Measurements from ENCODE around the gene C1orf232. TPM values are rescaled to one million over a fixed set of nuclear protein-coding genes. Genes with fewer than 3 reads are reported as not detected.
A peak's percentile ranks its signal among the peaks of the same experiment; 100 is the strongest.

C1orf232 gene
- total and polyA plus RNA-seq, 9 of the 15 experiments (the other 6 are each of a cell fraction or from before 2014, with no cell fraction given), result not detected

DNA sequence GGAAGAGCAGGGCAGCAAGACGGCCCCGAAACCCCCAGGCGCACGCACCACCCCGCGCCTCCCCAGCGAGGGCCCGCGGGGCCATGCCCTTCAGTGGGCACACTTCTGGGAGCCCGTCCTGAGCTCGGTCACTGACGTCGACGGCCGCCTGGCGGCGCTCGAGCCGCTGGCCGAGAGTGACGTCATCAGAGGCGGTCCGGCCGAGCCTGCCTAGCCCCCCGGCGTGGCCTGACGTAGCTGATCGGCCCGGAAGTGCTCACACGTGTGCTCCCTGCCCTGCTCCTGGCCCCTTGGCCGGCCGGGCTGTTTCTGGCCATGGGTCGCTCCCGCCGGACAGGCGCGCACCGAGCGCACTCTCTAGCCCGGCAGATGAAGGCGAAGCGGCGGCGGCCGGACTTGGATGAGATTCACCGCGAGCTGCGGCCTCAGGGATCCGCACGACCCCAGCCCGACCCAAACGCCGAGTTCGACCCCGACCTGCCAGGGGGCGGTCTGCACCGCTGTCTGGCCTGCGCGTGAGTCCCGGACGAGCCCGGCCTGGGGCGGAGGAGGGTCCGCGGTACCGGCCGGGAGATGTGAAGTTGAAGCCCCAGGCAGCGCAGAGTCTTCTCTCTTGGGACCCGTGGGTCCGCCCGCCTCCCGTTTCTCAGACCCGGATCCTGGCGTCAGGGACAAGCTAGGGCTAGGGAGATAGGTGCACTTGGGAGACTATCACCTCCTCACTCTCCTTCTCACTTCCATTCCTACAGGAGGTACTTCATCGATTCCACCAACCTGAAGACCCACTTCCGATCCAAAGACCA is 1.1 kb upstream of the C1orf232 start, which contains the start of gene ZNF593 (continued):
- TF ChIP-seq RBM39 (optimal IDR thresholded peaks at IDR 0.05; ENCODE audit: low read depth, low read length), result no peak
- TF ChIP-seq ARID2 (IDR thresholded peaks at IDR 0.05), result no peak
- TF ChIP-seq BACH1 (tag; IDR thresholded peaks at IDR 0.05), result peak; percentile 73
- TF ChIP-seq, protein P1, sequence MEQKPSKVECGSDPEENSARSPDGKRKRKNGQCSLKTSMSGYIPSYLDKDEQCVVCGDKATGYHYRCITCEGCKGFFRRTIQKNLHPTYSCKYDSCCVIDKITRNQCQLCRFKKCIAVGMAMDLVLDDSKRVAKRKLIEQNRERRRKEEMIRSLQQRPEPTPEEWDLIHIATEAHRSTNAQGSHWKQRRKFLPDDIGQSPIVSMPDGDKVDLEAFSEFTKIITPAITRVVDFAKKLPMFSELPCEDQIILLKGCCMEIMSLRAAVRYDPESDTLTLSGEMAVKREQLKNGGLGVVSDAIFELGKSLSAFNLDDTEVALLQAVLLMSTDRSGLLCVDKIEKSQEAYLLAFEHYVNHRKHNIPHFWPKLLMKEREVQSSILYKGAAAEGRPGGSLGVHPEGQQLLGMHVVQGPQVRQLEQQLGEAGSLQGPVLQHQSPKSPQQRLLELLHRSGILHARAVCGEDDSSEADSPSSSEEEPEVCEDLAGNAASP (IDR thresholded peaks at IDR 0.05), result no peak
- TF ChIP-seq, protein P2, sequence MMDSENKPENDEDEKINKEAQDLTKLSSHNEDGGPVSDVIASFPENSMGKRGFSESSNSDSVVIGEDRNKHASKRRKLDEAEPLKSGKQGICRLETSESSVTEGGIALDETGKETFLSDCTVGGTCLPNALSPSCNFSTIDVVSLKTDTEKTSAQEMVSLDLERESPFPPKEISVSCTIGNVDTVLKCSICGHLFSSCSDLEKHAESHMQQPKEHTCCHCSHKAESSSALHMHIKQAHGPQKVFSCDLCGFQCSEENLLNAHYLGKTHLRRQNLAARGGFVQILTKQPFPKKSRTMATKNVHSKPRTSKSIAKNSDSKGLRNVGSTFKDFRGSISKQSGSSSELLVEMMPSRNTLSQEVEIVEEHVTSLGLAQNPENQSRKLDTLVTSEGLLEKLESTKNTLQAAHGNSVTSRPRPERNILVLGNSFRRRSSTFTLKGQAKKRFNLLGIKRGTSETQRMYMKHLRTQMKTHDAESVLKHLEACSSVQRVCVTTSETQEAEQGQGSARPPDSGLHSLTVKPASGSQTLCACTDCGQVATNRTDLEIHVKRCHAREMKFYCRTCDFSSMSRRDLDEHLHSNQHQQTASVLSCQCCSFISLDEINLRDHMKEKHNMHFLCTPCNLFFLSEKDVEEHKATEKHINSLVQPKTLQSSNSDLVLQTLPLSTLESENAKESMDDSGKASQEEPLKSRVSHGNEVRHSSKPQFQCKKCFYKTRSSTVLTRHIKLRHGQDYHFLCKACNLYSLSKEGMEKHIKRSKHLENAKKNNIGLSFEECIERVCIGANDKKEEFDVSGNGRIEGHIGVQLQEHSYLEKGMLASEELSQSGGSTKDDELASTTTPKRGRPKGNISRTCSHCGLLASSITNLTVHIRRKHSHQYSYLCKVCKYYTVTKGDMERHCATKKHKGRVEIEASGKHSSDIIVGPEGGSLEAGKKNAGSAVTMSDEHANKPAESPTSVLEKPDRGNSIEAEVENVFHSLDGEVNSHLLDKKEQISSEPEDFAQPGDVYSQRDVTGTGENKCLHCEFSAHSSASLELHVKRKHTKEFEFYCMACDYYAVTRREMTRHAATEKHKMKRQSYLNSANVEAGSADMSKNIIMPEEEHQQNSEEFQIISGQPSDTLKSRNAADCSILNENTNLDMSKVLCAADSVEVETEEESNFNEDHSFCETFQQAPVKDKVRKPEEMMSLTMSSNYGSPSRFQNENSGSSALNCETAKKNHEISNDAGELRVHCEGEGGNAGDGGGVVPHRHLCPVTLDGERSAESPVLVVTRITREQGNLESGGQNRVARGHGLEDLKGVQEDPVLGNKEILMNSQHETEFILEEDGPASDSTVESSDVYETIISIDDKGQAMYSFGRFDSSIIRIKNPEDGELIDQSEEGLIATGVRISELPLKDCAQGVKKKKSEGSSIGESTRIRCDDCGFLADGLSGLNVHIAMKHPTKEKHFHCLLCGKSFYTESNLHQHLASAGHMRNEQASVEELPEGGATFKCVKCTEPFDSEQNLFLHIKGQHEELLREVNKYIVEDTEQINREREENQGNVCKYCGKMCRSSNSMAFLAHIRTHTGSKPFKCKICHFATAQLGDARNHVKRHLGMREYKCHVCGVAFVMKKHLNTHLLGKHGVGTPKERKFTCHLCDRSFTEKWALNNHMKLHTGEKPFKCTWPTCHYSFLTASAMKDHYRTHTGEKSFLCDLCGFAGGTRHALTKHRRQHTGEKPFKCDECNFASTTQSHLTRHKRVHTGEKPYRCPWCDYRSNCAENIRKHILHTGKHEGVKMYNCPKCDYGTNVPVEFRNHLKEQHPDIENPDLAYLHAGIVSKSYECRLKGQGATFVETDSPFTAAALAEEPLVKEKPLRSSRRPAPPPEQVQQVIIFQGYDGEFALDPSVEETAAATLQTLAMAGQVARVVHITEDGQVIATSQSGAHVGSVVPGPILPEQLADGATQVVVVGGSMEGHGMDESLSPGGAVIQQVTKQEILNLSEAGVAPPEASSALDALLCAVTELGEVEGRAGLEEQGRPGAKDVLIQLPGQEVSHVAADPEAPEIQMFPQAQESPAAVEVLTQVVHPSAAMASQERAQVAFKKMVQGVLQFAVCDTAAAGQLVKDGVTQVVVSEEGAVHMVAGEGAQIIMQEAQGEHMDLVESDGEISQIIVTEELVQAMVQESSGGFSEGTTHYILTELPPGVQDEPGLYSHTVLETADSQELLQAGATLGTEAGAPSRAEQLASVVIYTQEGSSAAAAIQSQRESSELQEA (IDR thresholded peaks at IDR 0.05; ENCODE audit: low read depth), result no peak
- TF ChIP-seq BRF1 (IDR thresholded peaks at IDR 0.05; ENCODE audit: borderline replicate concordance, extremely low read depth, insufficient read length), result no peak
- peak; percentile 74 for TF ChIP-seq CEBPG (CRISPR knock-in tag; IDR thresholded peaks at IDR 0.05)
- no peak for TF ChIP-seq CEBPG (tag; conservative IDR thresholded peaks at IDR 0.05 in 1 of 2, IDR thresholded peaks at IDR 0.05 in 1 of 2)
- peak; percentile 68 for TF ChIP-seq ARID1B (IDR thresholded peaks at IDR 0.05)
- TF ChIP-seq CHD1 (IDR thresholded peaks at IDR 0.05; ENCODE audit: low read length), result peak; percentile 67
- no peak for TF ChIP-seq ZNF197 (CRISPR knock-in tag; IDR thresholded peaks at IDR 0.05; ENCODE audit: low read depth)
- TF ChIP-seq TOE1 (IDR thresholded peaks at IDR 0.05; ENCODE audit: borderline replicate concordance), result no peak; the same call in 1 of the 2 replicates
- 0 out of 2 replicates have a peak, but pooled peaks have one; percentile 50 for TF ChIP-seq TOE1 (CRISPR knock-in tag; IDR thresholded peaks at IDR 0.05; ENCODE audit: borderline replicate concordance, low read depth)
- TF ChIP-seq, protein P3, sequence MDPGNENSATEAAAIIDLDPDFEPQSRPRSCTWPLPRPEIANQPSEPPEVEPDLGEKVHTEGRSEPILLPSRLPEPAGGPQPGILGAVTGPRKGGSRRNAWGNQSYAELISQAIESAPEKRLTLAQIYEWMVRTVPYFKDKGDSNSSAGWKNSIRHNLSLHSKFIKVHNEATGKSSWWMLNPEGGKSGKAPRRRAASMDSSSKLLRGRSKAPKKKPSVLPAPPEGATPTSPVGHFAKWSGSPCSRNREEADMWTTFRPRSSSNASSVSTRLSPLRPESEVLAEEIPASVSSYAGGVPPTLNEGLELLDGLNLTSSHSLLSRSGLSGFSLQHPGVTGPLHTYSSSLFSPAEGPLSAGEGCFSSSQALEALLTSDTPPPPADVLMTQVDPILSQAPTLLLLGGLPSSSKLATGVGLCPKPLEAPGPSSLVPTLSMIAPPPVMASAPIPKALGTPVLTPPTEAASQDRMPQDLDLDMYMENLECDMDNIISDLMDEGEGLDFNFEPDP (CRISPR knock-in tag; IDR thresholded peaks at IDR 0.05), result no peak
- TF ChIP-seq RBM14 (IDR thresholded peaks at IDR 0.05; ENCODE audit: borderline replicate concordance, insufficient read depth, low read depth, low read length), result no peak
- TF ChIP-seq CBX1 (IDR thresholded peaks at IDR 0.05; ENCODE audit: low read depth), result peak; percentile 84; the same call in 1 of the 2 replicates
- no peak for TF ChIP-seq GATA2 (CRISPR knock-in tag; IDR thresholded peaks at IDR 0.05)
